GM21529 (cell line): ENCODE results near the gene MAD1L1.

Experiments used
- ATAC-seq: cut with Tn5 transposase; IDR thresholded peaks from one replicate; pipeline ENCODE4 v1.9.1; 2021; ENCODE audit not compliant: unreplicated experiment

MAD1L1 gene

GRCh38 chr7:2242541-2243429 lies 10.0 kb upstream of the MAD1L1 start:
- ATAC-seq = no peak

- ATAC-seq = peak; percentile 60
Observed at GRCh38 chr7:2241580-2242540, 9.1 kb upstream of the MAD1L1 start, which contains the start of the genes MRM2 and NUDT1. Gene MRM2, minus strand, starts transcription at chr7:2242205. Its CDS starts 36 bp downstream, at chr7:2242169. Gene NUDT1, plus strand, starts transcription at chr7:2242226. Its CDS starts 2,349 bp downstream, at chr7:2244575.

DNA sequence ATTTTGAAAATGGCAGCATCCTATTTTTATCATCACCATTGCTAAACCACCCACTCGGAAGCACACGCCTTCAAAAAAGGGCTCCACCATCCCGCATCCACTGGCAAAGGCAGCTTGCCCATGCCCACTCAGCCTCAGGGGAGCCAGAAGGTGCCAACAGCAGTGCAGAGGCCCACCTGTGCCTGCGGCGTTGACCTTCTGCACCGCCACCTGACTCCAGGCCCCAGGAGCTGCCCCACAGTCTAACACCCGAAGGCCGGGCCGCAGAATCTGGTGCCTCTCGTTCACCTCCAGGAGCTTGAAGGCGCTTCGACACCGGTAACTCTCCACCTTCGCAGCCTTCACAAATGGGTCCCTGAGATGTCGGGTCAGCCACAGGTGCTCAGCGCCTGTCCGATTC lies 6.5 kb upstream of the MAD1L1 start:
- ATAC-seq = no peak

DNA sequence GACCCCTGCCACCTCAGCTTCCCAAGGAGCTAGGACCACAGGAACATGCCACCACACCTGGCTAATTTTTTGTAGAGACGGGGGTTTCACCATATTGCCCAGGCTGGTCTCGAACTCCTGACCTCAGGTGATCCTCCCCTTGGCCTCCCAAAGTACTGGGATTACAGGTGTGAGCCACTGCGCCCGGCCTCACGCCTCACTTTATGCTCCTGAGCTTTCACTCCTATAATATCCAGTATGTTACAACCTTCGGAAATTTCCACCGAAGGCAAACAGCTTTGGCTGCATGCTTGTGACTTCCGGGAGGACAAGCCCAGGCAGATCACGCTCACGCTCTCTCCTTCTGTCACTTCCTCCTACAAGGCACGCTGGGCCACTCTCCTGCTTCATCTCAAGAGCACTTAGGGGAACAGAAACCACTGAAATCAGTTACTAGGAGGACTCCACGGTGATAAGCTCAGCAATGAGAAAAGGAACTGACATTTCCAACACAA lies 4.4 kb upstream of the MAD1L1 start:
- ATAC-seq = peak; percentile 67

GRCh38 chr7:2233926-2234325 lies 1.2 kb upstream of the MAD1L1 start:
- ATAC-seq = no peak

DNA sequence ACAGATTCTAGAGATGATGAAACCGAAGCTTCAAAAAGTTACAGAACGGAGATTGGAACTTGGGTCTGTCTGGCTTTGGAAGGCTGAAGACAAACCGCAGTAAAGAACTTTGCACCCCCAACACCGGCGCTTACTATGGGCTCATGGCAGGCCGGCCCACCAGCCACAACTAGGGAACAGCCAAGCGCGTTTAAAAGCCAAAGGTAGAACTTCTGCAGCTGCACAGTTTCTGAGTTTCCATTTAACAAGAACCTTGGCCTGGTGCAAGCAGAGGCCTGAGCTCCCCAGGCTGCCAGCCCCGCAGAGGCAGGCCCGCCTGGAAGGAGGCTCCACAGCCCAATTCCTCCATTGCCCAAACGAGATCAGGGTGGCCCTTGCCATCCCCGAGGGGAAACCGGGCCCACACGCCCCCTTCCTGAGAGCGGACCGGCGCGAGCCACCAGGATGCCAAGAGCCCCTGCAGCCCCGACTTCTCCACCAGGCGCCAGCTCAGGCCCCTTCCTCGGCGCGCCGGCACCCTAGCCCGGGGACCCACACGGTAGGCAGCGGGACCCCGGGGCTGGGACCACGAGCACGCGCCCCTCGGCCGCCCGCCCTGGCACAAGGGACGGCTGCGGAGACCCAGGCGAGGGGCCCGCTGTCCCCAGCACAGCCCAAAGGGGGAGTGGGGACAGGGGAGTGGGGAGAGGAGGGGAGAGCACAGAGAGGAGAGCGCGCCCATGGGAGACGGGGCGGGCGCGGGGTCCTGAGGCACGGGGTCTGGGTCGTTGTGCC lies 566 bp downstream of the MAD1L1 start:
- peak; percentile 27 for ATAC-seq

DNA sequence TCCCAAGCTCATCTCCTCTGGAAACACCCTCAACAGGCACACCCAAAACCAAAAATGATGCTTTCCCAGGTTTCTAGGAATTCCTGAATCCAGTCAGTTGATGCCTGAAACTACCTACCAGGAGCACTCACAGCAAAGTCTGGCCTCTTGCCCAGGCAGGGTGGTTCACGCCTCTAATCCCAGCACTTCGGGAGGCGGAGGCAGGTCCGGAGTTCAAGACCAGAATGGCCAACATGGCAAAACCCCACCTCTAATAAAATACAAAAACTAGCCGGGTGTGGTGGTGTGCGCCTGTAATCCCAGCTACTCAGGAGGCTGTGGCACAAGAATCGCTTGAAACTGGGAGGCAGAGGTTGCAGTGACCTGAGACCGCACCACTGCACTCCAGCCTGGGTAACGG lies 1.9 kb downstream of the MAD1L1 start:
- ATAC-seq = no peak

DNA sequence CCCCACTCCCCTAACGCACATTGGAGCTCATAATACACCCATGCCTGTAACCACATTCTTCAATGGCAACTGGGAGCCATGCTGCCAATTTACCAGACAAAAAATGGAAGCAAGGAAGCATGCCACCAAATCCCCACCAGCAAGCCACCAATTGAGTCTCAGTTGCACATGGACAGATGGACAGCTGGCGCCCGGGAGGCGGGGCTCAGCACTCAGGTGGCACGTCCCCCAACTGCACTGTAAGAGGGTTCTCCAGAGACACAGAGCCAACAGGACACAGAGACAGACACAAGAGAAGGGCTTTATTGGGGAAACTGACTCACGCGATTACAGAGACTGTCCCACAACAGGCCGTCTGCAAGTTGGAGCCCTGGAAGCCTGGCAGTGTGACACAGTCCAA lies 2.5 kb downstream of the MAD1L1 start:
- ATAC-seq = no peak

GRCh38 chr7:2229467-2229866 lies 3.3 kb downstream of the MAD1L1 start:
- ATAC-seq = no peak

DNA sequence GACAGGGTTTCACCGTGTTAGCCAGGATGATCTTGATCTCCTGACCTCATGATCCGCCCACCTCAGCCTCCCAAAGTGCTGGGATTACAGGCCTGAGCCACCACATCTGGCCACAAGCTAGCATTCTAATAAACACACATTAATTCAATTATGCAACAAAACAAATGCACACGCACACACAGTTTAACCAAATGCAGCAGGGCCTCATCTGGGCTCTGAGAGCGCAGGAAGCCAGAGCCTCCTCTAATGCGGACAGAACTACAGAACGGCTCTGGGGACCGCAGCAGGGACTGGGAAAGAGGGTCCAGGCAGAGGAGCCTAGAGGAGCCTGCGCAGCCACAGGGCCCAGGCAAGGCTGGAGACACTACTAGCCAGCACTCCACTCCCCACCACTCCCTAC lies 3.8 kb downstream of the MAD1L1 start:
- ATAC-seq = no peak

- ATAC-seq = no peak
Observed at GRCh38 chr7:2227699-2228098, 5.0 kb downstream of the MAD1L1 start.

- no peak for ATAC-seq
Observed at GRCh38 chr7:2225830-2226229, 6.9 kb downstream of the MAD1L1 start.

DNA sequence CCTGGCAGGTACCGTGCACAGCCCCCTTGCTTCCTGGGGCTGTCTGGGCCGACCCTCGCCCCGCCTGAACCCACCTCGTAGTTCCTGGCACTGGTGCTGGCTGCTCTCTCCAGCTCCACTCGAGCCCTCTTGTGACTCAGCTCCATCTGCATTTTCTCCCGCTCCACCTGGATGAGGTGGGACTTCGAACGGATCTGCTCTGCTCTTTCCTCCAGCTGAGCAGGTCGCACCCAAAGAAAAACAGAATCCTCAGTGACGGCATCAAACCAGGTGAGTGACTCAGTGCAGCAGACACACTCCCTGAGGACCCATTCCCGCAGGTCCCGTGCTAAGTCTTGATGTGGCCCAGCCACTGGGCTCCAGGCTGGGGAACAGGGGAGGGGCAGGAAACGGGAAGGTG lies 7.4 kb downstream of the MAD1L1 start:
- ATAC-seq = no peak

DNA sequence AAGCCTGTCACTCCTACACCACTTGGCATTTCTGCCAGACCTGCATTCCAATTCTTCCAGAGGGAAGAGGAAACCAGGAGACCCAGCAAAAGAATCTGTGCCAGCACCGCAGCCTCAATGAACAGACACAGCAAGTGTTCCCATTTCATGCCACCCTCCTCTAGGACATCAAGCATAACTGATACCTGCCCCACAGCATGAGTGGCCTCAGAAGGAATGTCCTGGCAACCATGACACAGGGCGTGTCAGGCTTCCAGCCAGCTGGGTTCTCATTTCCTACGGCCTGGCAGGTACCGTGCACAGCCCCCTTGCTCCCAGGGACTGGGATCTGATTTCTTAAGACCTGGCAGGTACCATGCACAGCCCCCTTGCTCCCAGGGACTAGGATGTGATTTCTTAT lies 7.8 kb downstream of the MAD1L1 start:
- ATAC-seq = no peak

DNA sequence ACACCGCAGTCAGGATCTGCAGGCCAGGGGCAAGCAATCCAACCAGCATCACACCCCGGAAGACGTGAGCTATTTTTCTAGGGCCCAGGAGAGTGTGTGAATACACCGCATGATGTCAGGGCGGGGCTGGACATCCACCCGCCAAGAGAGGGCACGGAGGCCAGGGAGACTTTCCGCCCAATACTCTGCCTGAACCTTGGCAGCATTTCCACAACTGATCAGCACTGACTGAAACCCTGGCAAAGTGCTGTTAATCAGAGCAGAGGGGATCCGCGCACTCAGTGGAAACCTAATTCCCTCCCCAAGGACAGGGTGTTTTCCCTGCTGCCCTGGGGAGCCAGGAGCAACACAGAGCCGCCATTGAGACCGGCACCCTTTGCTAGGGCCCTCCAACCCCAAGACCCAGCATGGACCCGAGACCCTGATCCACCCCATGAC lies 8.2 kb downstream of the MAD1L1 start:
- ATAC-seq = no peak

- no peak for ATAC-seq
Observed at GRCh38 chr7:2223321-2223720, 9.4 kb downstream of the MAD1L1 start.

GRCh38 chr7:2222516-2222915 lies 10.2 kb downstream of the MAD1L1 start:
- ATAC-seq = no peak

- ATAC-seq = no peak
Observed at GRCh38 chr7:2220954-2221353, 11.8 kb downstream of the MAD1L1 start.

DNA sequence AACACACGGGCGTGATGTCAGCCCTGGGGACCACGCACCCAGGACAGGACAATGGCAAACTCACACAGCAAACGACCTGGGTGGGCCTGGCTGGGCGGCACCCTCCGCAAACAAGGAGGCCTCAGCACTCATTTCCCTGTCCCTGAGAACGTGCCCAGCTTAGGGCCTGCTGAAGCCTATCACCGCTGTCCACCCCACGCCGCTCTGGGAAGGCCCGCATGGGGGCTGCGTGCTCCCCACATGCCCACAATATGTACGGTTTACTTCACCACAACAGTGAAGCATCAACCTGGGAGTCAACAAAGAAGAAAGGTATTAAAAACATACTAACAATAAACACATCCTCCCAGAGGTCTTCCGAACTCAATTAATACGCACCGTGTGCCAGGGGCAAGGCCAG lies 12.2 kb downstream of the MAD1L1 start:
- ATAC-seq = no peak

DNA sequence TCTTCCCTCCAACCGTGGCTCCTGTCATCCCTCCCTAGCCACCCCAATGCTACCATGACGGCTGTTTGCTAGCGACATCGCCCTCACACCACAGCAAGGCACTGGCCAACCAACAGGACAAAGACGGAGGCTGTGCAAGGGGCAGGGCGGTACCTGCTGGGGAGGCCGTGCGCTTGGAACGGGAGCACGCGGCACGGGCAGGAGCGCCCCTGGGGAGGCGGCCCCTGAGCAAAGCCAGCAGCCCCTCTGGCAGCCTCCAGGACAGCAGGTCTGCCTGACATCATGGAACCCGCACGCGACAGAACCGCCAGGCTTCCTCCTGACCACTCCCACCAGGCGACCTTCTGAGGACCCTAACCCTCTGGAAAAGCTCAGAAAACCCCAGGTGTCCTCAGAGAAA lies 12.7 kb downstream of the MAD1L1 start:
- ATAC-seq = no peak

DNA sequence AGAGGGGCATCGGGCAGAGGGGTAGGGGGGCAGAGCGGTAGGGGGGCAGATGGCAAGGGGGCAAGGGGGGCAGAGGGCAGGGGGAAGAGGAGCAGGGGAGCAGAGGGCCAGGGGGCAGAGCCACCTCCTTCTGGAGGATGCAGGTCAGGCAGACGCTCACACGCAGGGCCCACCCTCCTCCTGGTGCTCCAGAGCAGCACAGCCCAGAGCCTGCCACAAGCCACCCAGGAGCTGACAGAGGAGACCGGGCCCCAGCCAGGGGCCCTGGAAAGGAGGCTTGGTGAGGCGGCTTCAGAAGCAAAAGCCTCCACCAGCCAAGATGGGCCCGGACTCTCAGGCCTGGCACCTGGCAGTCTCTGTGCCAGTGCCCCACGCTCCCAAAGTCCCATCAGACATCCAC lies 13.1 kb downstream of the MAD1L1 start:
- ATAC-seq = no peak
